Fibroblast of skin of left biceps (primary cell): ENCODE results near the gene LOX.

ENCODE experiments used
- DNase-seq, 2 experiments: peaks; one replicate each; pipeline ENCODE4 v3.0.0-alpha.2; 2013; ENCODE audit warnings: low read depth in 2 of 2

The LOX gene

DNA sequence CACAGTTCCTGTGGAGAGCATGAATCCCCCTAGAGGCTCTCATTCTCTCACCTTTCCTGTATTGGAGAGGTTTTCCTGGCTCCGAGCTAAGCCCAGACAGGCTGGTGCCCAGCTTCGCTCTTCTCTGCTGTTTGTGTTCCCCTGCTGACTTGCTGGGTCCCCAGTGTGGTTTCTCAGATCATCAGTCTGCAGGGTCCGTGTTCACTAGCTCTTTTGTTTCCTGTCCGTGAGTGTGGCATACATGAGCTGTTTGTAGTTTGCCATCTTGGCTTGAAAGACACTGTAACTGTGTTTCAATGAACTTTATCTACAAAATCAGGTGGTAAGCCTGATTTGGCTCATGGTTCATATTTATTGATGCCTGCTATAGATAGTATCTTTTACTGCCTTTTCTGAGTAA is 23.8 kb downstream of the LOX start:
- no peak for DNase-seq

DNA sequence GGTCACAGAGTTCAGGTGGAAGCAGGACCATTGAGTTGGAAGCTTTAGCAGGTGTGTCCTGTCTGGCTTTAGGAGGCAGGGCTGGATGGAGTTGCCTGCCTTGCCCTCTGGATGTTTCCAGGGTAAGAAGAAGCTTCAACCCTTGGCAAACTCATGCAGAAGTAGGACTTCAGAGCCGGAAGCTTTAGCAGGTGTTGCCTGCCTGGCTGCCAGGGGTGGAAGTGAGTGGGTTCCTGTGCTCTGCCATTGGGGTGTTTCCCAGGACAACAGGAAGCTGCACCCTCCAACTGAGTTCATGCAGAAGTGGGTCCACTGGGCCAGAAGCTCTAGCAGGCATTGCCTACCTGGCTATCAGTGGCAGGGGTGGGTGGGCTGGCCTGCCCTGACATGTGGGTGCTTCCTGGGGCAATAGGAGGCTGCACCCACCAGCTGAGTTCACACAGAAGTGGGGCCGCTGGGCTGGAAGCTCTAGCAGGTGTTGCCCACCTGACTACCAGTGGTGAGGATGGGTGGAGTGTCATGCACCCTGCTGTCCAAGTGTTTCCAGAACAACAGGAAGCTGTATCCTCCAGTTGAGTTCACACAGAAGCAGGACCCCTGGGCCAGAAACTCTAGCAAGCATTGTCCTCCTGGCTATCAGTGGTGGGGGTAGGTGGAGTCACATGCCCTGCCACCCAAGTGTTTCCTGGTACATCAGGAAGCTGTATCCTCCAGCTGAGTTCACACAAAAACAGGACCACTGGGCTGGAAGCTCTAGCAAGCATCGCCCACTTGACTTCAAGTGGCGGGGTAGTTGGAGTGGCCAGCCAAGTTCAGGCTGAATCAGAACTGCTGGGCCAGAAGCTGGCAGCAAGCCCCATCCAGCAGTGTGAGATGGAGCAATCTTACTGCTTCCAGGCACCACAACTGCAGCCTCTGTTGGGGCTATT is 24.6 kb downstream of the LOX start:
- DNase-seq: no peak

- no peak for DNase-seq
These were observed 26.5 kb downstream of the LOX start for GRCh38 chr5:122051569-122051968.

DNA sequence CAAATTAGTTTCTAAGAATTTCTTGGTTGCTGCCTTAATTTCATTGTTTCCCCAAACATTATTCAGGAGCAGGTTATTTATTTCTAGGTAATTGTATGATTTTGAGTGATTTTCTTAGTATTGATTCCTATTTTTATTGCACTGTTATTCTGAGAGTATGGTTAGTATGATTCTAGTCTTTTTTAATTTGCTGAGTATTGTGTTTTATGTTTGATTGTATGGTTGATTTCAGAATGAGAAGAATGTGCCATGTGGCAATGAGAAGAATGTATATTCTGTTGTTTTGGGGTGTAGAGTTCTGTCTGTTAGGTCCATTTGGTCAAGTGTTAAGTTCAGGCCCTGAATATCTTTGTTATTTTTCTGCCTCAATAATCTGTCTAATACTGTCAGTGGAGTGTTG is 27.1 kb downstream of the LOX start:
- DNase-seq: no peak

DNA sequence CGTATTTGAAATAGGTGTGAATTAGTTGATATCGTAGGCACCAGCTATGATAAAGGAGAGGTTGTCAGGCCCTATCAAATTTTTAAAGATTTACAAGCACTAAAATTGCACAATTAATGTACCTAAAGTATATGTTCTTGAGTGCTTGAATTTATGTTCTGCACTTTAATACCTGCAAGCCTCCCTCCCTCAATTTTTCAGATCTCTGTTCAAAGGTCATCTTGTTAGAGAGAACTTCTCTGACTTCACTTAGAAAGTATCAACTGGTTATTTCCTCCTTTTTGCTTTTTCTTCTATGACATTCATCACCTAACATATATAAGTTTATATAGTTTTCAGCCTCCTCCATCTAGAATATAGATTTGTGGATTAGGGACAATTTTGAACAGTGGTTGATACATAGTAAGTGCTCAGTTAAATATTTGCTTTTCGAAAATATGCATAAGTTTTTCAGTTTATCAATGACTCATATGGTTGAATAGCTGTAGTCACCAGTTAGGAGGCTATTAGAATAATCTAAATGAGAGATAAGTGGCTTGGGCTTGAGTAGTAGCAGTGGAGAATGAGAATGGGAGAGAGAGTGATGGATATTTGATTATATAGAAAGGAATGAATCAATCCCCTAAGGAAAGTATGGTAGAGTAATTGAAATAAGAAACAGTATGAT is 37.3 kb downstream of the LOX start:
- DNase-seq: no peak

- no peak for DNase-seq
These were observed 41.7 kb downstream of the LOX start for GRCh38 chr5:122036326-122036725.

- DNase-seq: no peak
These were observed 42.1 kb downstream of the LOX start for GRCh38 chr5:122035913-122036312.

GRCh38 chr5:122031836-122032235 is 46.2 kb downstream of the LOX start:
- no peak for DNase-seq

DNA sequence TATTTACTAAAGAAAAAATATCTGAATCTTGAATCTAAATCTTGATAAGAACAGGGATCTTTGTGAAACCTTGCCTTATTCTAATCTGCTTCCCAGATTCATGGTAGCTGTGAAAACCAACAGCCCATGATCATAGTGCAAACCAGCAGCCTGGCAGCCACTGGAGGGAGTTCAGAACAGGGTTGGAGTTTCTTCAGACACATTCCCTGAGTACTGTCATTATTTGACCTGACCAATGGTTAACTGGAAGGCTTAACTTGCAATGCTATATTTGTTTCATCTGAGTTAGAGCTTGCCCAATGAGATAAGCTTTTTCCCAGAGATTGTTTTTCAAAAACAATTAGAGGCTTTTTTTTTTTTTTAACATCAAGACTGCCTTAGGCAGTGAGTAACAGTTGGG is 47.8 kb downstream of the LOX start:
- DNase-seq: no peak

DNA sequence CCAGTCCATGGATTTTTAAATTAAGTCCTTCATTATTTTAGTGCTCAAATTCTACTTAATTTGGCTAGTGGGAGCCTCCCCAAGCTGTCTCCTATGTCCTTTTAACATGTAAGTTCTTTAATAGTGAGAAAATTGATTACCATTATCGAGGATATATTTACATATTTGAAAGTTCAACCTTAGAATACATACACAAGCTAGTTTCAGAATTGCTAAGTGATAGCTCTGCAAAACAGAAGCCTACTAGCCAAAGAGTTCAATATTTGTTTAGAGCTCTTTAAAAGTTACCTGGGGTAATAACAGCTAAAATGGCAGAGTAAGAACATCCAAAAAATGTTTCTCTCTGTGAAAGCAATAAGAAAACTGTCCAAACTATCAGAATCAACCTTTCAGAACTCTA is 48.2 kb downstream of the LOX start:
- DNase-seq: no peak

- no peak for DNase-seq
These were observed 55.1 kb downstream of the LOX start for GRCh38 chr5:122022966-122023365.

GRCh38 chr5:122019919-122020590 is 58.0 kb downstream of the LOX start:
- no peak for DNase-seq

- DNase-seq: no peak
These were observed 62.6 kb downstream of the LOX start for GRCh38 chr5:122015471-122015870.

GRCh38 chr5:122014236-122014935 is 63.7 kb downstream of the LOX start:
- no peak for DNase-seq
